Prostate gland (tissue), 2 donors: ENCODE data around the gene GRPR. TPM values are rescaled to one million over a fixed set of nuclear protein-coding genes. Genes with fewer than 3 reads are reported as not detected.

Experiments
- DNase-seq: peaks from one replicate; pipeline ENCODE4 v3.0.0-alpha.2; 2019; ENCODE audit warnings: low spot score
- H3K27ac ChIP-seq, 2 donors: fragments of 200-600 bp; sonication (generic); 2 replicates each; pipeline ENCODE4 v1.5.1; 2017 to 2019
- H3K27me3 ChIP-seq: fragments of 200-600 bp; sonication (generic); replicated peaks from 2 replicates; pipeline ENCODE4 v1.5.1; 2019; ENCODE audit not compliant: insufficient read depth
- H3K36me3 ChIP-seq, 2 donors: fragments of 200-600 bp; sonication (generic); 1 replicate in 1 of 2; 2 replicates in 1 of 2; pipeline versions ENCODE4 v1.5.1 to v1.8.1; 2017 to 2019
- H3K4me1 ChIP-seq: fragments of 200-600 bp; sonication (generic); replicated peaks from 2 replicates; pipeline ENCODE4 v1.5.1; 2019
- H3K4me3 ChIP-seq, 2 donors: fragments of 200-600 bp; sonication (generic); 2 replicates each; pipeline ENCODE4 v1.5.1; 2017 to 2019
- H3K9me3 ChIP-seq: fragments of 200-600 bp; sonication (generic); 2 replicates; pipeline ENCODE4 v1.5.1; 2017
- POLR2A ChIP-seq: fragments of 450-650 bp; IDR thresholded peaks from one replicate; pipeline ENCODE4 v1.6.1; 2016; ENCODE audit warnings: antibody characterized with exemption, mild to moderate bottlenecking
- POLR2AphosphoS5 ChIP-seq: sonication (generic); formaldehyde crosslinking; IDR thresholded peaks from one replicate; pipeline ENCODE4 v1.6.1; 2017; ENCODE audit warnings: antibody characterized with exemption
- WGBS: methylation state at CpG from one replicate; pipeline ENCODE4 v1.1.5; 2018; 5-methylcytosine and 5-hydroxymethylcytosine counted together
- intact Hi-C: fragments of 100-400 bp; cut with DNase I; formaldehyde crosslinking; loops from one replicate; pipeline ENCODE4 v1.14.2; 2022
- total RNA-seq, 2 donors: library from RNA; depleted of rRNA; stranded (reverse); fragments of >200 nt; gene quantifications; one replicate each; pipeline ENCODE4 v1.1.0, GENCODE V29; 2016
- TF ChIP-seq, protein P1 (sequence below), 4 experiments: fragments of 200-600 bp in 2 of 4; fragments of 450-650 bp in 2 of 4; sonication (generic) in 2 of 4; IDR thresholded peaks; 1 replicate in 3 of 4; 2 replicates in 1 of 4; pipeline ENCODE4 v1.5.1; 2016 to 2019; ENCODE audit warnings: antibody characterized with exemption in 4 of 4, mild to moderate bottlenecking in 2 of 4, moderate library complexity in 2 of 4

GRPR gene
- total RNA-seq, 2 donors from 2014 or later, result 1.0 TPM; not detected in 1

DNA sequence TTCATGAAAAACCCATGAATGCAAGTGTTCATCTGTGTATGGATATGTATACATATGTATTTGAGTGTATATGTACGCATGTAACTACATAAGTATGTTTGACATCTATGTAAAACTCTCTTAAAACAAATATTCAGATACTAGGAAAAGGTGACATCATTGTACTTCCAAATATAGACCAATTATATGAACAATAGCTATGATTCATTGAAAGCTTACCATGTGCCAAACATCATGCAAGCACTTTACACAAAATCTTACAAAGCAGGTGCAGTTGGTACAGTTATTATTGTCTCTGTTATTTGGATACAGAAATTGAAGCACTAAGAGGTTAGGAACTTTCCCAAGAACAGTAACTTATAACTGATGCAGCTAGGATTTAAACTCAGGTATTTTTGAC is 65.3 kb downstream of the GRPR start:
- Histone ChIP-seq H3K27me3 (no peaks in the 10 kb centered on the region), H3K4me1 (no peaks in the 10 kb centered on the region), H3K4me3 (no peak overlapping the region), H3K36me3 (no peaks in the 10 kb centered on the region), H3K9me3 (no peaks in the 10 kb centered on the region), H3K27ac (no peak overlapping the region)
- DNase-seq, result no peak
- 90% methylated on average over 1 of the region's 1 CpG for WGBS
- TF ChIP-seq POLR2AphosphoS5 (no peak), POLR2A (no peak)
- TF ChIP-seq, protein P1, sequence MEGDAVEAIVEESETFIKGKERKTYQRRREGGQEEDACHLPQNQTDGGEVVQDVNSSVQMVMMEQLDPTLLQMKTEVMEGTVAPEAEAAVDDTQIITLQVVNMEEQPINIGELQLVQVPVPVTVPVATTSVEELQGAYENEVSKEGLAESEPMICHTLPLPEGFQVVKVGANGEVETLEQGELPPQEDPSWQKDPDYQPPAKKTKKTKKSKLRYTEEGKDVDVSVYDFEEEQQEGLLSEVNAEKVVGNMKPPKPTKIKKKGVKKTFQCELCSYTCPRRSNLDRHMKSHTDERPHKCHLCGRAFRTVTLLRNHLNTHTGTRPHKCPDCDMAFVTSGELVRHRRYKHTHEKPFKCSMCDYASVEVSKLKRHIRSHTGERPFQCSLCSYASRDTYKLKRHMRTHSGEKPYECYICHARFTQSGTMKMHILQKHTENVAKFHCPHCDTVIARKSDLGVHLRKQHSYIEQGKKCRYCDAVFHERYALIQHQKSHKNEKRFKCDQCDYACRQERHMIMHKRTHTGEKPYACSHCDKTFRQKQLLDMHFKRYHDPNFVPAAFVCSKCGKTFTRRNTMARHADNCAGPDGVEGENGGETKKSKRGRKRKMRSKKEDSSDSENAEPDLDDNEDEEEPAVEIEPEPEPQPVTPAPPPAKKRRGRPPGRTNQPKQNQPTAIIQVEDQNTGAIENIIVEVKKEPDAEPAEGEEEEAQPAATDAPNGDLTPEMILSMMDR (IDR thresholded peaks at IDR 0.05), result no peak
- intact Hi-C loops, result no loop called here

DNA sequence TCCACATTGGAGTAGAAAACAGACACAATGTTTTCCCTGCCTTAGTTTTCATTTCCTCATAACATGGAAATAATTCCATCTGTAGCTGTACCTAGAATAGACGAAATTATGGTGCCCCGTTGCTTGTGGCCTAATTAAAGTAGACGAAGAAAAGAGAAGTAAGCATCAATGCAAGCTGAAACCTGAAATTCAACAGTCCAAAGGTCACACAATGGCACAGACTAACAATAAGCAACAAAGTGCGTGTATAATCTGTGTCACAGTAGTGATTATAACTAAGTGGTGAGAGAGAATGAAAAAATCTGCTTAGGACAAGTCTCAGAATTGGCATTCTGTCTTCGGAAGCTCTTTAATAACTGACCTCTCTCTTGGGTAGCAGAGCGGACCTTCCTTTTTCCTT is 68.2 kb downstream of the GRPR start:
- DNase-seq, result no peak
- Histone ChIP-seq H3K27me3 (no peaks in the 10 kb centered on the region), H3K4me1 (no peaks in the 10 kb centered on the region), H3K27ac (no peak overlapping the region), H3K4me3 (no peak overlapping the region), H3K36me3 (no peaks in the 10 kb centered on the region), H3K9me3 (no peaks in the 10 kb centered on the region)
- intact Hi-C loops, result no loop called here
- TF ChIP-seq POLR2AphosphoS5 (no peak), POLR2A (no peak)
- TF ChIP-seq, protein P1 (IDR thresholded peaks at IDR 0.05), result no peak
- WGBS, result 83% methylated on average over 6 of the region's 6 CpGs

GRCh38 chrX:16196829-16197228 is 73.5 kb downstream of the GRPR start:
- no peak for TF ChIP-seq POLR2AphosphoS5
- no peak for TF ChIP-seq POLR2A
- TF ChIP-seq, protein P1 (IDR thresholded peaks at IDR 0.05), result no peak
- Histone ChIP-seq H3K4me1 (no peaks in the 10 kb centered on the region), H3K36me3 (no peaks in the 10 kb centered on the region), H3K4me3 (no peak overlapping the region), H3K27ac (no peak overlapping the region), H3K9me3 (no peaks in the 10 kb centered on the region), H3K27me3 (no peaks in the 10 kb centered on the region)
- DNase-seq, result no peak
- intact Hi-C loops, result no loop called here

DNA sequence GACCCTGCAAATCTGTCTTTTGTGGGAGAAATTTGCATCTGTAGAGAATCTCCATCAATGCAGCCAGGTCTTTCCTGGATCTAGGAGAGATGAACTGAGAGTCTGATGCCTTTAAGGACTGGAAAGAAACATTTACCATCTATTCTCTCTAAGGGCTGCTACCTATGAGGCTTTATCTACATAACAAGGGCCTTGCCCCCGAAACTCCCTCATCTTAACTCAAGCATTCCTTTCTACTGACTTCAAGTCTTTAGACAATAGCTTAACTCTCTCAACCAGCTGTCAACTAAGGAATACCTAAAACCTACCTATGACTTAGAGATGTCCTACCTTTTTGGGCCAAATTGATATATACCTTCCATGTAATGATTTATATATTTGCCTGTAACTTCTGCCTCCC is 76.0 kb downstream of the GRPR start:
- Histone ChIP-seq H3K4me3 (no peak overlapping the region), H3K27me3 (no peaks in the 10 kb centered on the region), H3K36me3 (no peaks in the 10 kb centered on the region), H3K27ac (no peak overlapping the region), H3K9me3 (no peaks in the 10 kb centered on the region), H3K4me1 (no peaks in the 10 kb centered on the region)
- TF ChIP-seq POLR2AphosphoS5, result no peak
- no peak for TF ChIP-seq POLR2A
- TF ChIP-seq, protein P1 (IDR thresholded peaks at IDR 0.05), result no peak
- DNase-seq, result no peak
- intact Hi-C loops, result no loop called here
- WGBS, result 77% methylated on average over 1 of the region's 1 CpG

DNA sequence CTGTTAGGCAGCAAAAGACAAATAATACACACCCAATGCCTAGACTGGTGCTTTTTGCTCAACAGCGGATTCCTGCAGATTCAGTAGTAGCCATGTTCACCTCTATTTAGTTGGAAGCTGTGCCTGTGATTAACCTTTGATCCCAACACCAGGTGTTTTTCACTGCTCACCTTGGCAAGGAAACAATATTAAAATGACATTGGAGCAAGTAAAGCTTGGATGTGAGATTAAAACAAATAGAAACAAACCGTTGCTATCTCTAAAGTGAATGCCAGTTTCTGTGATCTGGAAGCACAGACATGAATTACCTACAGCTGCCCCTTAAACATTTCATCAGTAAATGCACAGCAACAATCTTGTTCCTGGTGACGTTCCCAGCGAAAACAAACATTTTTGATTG is 79.6 kb downstream of the GRPR start:
- no peaks in the 10 kb centered on the region for H3K4me1 ChIP-seq
- WGBS, result 67% methylated on average over 4 of the region's 4 CpGs
- no peaks in the 10 kb centered on the region for H3K36me3 ChIP-seq
- intact Hi-C loops, result no loop called here
- TF ChIP-seq, protein P1 (IDR thresholded peaks at IDR 0.05), result no peak
- TF ChIP-seq POLR2A (no peak), POLR2AphosphoS5 (no peak)
- no peak for DNase-seq
- no peaks in the 10 kb centered on the region for H3K9me3 ChIP-seq
- no peak overlapping the region for H3K4me3 ChIP-seq
- H3K27me3 ChIP-seq, result no peaks in the 10 kb centered on the region
- no peak overlapping the region for H3K27ac ChIP-seq

Other genes with a start within 250 kb of the GRPR start
- 1 to 10 TPM in 1 of 2 donors, under 1 TPM in 1; 0.62 to 1.1 TPM for gene MAGEB17, start 43.9 kb downstream of the GRPR start, total RNA-seq